Posterior vena cava (tissue), 2 donors: ENCODE results near the gene KCNJ10. TPM values are rescaled to one million over a fixed set of nuclear protein-coding genes. Genes with fewer than 3 reads are reported as not detected.

Source experiments
- DNase-seq: peaks from one replicate; pipeline ENCODE4 v3.0.0-alpha.2; 2020; ENCODE audit warnings: low spot score
- intact Hi-C, 2 donors: fragments of 100-400 bp; cut with DNase I; formaldehyde crosslinking; loops; one replicate each; pipeline versions ENCODE4 v1.14.1 to v1.14.2; 2022 to 2023
- total RNA-seq, 2 donors: library from RNA; stranded (reverse); fragmentation: NEBNext Ultra II Directional; extraction: Animal tissue kit (Norgen Biotek cat#: 25700); gene quantifications; one replicate each; pipeline ENCODE4 v1.2.1, GENCODE V29; 2021
- donor health status: DM: yes; HTN: yes; CAD: no.
- donor health status: DM: yes; HTN: yes; CAD: no.

Gene KCNJ10
- total RNA-seq, 2 donors from 2014 or later, result 0.19 TPM; not detected in 1

DNA sequence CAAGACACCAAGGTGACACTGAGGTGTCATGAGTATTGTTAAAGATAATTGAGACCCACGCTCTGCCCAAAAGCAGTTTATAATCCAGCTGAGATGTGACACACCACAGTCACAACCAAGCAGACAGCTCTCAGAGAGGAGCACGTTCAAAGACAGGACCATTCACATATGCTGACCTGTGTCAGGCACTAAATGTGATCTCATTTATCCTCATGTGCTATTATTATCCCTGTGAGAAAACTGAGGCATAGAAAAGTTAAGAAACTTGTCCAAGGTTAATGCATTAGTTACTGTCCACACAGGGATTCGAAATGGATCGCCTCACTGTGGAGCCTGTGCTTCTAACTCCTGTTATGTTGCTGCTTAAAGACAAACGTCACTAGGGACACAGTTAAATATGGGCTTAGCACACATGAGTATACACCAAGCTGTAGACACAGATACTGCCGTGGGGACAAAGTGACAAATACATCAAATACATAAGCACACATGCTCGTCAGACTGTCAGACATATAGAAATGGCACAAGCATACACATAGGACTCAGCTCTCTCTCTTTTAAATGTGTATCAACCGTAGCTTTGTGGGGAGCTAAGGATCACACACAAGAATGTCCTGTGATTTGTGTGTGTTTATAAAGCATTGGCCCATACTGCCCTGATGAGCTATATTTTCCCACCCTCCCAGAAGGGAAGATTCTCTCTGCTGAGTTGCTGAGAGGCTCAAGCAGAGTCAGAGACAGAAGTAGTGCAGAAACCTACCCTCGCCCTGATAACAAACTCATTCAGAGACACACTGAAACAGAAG lies 32.0 kb upstream of the KCNJ10 start:
- intact Hi-C loops, result loop anchor here (10.0 kb wide), 3 partner anchors 93 to 153 kb away; partner anchors contain the start of gene CASQ1 (in 2 of the 2)
- DNase-seq, result no peak

DNA sequence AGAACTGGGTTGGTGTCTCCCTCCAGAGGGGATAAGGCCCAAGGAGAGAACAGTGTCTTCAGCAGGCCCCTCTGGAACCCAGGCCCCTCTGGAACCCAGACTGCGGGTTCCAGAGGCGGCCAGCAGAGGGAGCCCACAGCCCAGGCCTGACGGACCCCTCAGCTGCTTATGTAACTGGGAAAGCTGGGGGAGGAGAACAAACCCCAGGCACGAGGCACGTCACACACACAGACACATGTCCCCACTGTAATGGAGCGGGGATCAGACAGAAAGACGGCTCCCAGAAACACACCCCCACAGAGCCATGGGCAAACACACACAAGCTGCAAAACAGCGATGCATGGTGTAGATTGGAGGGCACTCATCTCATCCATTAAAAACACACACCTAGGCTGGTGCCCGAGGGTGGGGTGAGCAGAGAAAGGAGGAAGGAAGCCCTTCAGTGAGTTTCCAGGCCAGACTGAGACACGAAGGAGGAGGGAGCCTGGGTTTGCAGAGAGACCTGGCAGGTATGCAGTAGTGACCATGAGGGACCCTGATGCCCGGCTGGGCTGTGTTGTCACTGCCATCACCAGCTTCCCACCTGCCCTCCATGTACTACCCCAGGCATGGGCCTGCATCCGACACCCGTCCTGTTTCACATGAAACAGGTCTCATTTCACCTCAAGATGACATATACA lies 31.2 kb upstream of the KCNJ10 start:
- DNase-seq, result peak; percentile 92
- intact Hi-C loops, result loop anchor here (10.0 kb wide), 3 partner anchors 94 to 154 kb away; partner anchors contain the start of gene CASQ1 (in 2 of the 2)

DNA sequence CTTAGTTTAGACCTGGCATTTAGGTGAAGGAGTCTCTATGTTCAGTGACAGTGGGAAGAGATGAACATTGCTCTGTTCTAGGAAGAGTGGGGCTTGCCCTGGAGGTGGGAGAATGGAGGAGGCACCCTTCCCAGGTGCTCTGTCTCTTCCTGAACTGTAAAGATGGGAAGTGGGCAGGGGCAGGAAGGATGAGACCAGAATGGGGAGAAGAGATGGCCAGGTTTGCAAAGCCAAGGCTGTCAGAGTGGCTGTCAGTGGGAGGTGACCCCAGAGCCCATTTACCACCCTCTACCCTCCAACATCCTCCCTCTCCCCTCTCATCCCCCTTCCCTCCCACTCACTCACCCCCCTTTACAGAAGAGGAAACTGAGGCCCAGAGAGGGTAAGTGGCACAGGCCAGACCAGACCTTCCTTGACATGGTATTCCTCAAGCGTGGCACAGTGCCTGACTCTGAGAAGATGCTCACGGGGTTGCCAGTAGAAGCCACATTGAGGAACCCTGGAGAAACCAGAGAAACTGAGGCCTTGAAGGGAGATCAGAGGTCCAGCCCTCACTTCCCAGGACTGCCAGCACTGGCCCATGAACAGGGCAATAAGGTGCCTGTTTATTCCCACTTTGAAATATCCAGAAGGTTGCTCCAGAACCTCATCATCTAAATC lies 29.9 kb upstream of the KCNJ10 start:
- DNase-seq, result no peak
- intact Hi-C loops, result loop anchor here (10.0 kb wide), 3 partner anchors 95 to 155 kb away; partner anchors contain the start of gene CASQ1 (in 2 of the 2)

DNA sequence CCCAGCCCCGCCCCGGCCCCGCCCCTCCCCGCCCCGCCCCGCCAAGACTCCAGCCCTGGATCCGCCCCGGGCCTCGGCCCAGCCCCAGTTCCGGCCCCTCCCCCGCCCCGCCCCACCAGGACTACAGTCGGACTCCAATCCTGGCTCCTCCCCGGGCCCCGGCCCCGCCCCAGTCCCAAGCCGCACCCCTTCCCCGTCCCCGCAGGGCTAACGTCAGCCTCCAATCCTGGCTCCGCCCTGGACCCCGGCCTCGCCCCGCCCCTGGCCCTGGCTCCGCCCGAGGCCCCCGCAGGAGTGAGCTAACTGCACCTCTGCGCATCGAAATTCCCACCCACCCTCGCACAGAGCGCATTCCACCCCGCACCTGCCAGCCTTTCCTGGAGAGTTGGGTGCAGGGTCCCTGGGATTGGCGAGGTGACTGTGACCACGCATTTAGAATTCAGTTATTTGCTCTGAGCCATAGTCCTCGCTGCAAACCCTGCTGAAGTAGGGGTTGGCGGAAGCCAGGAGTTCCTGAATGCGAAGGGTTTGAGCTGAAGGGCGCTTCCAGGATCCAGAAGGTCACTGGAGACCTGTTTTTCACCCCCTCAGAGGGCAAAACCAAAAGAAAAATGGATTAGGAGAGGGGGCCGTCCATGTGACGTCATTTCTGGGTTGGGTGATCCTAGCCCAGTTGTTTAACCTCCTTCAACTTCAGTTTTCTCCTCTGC lies 29.0 kb upstream of the KCNJ10 start:
- intact Hi-C loops, result no loop called here
- DNase-seq, result peak; percentile 99

DNA sequence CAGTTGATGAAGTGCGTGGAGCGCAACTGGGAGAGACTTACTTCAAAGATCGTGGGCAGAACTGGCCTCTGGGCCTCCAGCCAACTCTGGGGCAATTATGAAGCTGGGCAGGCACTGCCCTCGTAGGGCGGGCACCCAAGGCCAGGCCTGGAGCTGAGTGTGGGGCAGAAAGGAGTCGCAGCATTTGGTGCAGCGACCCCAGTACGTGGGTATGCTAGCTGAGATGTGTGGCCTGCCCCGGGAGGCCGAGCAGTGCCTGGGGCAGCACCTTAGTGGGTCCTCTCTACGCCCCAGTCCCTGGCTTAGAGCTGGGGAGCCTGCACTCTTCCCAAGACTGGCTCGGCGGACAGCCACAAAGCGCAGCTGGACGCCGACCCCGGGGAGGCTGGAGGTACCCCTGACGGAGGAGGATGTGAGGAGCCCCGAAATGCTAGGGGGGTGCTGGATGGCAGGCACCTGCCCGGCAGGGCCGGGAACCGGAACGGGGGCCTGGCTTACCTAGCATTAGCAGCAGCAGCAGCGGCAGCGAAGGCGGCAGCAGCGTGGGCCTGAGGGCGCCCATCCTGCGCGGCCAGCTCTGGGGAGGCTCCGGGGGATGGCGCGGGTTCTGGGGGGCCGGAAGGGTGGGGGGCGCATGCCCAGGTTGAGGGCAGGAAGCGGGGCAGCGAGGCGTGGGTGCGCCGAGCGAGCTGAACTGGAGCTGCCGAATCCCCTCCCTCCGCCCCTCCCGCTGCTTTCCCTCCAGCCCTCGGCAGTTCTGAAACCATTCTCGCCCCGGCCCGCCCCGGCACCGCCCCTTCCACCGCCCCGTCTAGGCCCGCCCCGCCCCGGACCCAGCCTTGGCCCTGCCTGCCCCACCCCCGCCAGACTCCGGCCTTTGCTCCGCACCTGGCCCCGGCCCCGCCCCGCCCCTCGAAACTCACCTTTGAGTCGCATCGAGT lies 28.2 kb upstream of the KCNJ10 start, which contains the start of gene IGSF8:
TSS of gene IGSF8 (minus strand) at position 709 of the 941 bp plus-strand sequence. CDS start at position 562, 147 bp downstream.
- DNase-seq, result peak; percentile 97
- intact Hi-C loops, result no loop called here

DNA sequence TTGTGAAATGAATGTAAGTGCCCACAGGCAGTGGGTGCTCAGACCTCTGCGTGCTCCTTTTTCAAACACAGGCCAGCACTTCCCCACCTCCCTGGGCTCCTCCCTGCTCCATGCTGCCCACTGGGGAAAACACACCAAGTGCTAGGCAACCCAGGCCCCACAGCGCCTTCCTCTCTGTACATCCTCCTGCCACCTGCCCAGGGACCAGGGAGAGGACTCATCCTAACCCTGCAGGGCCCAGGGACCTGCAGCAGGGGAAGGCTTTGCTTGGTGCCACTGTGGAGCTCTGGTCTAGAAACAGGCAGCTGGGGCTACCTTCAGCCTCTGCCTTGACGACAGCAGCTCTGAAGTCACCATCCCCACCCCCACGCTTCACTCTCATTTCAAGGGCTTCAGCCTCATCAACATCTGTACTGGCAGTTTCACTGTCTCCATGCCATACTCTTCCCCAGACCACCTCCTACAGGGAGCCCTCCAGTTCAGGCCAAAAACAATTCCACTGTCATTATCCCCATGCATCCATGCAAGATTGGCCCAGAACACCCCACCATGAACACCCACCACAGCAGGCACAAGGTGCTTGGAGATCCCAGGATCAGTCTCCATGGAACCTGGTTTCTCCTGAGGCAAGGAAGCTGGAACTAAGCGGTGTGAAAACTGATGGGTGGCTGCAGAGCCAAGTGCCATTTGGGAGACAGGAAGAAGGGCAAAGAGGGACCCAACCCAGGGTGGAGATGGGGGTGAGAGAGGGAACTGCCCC lies 27.4 kb upstream of the KCNJ10 start:
- no peak for DNase-seq
- intact Hi-C loops, result no loop called here

DNA sequence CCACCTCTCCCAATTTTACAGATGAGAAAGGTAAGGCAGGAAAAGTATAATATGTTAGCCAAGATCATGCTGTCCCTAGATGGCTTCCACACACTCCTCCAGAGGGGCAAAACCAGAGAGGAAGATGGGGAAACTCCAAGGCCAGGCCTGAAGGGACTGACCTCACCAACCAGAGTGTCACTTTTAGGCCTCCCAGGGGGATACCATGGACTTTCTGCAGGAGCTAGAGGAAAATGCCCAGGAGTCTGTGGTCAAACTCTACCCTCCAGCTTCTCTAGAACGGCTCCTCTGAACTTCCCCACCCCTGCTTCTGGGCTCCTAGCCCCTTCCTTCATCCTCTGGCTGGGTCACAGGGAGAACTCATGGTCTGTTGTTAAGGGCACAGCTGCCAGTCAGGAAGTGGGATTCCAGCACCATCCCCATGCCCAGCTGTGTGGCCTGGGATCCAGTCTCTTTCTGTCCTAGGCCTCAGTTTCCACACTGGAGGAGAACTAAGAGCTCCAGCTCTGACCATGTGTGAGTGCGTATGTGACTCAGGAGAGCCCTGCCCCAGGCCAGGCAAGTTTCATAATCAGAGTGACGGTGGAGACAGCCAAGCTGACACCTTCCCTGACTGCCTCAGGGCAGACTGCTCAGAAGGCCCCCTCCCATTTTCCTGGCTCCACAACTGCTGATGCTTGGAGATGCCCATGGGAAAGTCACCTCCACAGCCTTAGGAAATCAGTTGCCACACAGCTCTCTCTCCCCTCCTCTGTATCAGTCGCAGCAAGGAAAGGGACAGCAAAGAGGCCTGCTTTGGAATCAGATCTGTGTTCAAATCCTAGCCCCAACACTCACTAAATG lies 26.5 kb upstream of the KCNJ10 start:
- intact Hi-C loops, result no loop called here
- DNase-seq, result no peak

DNA sequence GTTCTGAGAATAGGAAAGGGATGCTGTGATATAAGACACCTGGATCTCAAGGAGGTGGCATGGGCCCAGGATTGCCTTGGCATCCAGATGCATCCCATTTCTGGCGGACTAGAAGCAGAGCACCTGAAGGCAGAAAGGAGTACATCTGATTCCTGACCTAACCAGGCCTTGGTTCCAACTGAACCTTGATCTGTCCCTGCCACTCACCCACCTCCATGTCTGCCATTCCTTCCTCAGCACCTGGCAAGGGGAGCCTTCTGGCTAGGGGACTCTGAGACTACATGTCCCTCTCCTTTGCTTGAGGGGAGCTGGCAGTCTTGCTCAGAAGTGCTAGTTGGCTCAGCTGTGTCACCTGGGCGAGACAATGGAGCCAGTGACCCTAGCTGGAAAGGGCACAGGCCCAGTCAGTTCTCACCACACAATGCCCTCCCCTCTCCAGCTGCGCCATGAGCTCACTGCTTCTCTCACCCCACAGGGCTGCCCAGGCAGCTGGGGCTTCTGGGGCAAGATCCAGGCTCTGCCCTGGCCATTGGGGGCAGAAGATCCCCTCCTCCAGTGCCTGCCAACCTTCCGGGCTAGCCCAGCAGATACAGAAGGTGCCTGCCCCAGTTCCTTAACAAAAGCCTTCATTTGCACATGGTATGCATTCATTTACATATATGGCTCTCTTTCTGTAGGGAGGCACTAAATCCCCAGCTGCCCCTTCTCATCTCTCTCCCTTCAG lies 25.6 kb upstream of the KCNJ10 start:
- intact Hi-C loops, result no loop called here
- DNase-seq, result no peak

DNA sequence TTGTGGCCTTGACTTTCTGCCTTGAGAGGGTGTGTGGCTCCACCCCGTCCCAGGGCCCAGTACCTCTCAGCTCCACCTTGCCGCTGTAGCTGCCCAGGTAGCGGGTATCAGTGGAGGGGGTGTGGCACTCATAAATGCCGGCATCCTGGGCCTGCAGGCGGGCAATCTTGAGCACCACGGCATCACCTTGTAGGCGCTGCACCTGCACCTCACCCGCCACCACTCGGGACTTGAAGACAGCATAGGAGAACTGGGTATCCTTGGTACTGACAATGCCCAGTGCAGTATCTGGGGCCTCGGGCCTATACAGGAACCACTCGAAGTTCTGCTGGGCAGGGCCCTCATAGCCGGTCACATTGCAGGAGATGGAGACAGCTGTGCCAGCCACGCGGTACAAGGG lies 24.8 kb upstream of the KCNJ10 start:
- intact Hi-C loops, result no loop called here
- DNase-seq, result no peak

DNA sequence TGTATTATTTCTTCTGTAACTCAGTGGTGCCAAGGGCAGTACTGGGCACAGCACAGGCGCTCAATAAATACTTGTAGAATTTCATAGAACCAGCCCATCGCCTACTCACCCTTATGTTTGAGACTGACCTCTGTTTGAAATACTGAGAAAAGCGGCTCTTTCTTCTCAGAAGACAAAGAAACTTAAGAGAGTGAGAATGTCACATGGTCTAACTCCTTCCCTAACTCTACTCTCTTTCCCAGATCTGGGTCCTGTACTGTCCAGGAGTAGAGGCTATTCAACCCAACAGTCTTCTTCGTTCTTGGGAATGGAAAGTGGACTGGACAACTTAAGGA lies 24.3 kb upstream of the KCNJ10 start:
- intact Hi-C loops, result no loop called here

DNA sequence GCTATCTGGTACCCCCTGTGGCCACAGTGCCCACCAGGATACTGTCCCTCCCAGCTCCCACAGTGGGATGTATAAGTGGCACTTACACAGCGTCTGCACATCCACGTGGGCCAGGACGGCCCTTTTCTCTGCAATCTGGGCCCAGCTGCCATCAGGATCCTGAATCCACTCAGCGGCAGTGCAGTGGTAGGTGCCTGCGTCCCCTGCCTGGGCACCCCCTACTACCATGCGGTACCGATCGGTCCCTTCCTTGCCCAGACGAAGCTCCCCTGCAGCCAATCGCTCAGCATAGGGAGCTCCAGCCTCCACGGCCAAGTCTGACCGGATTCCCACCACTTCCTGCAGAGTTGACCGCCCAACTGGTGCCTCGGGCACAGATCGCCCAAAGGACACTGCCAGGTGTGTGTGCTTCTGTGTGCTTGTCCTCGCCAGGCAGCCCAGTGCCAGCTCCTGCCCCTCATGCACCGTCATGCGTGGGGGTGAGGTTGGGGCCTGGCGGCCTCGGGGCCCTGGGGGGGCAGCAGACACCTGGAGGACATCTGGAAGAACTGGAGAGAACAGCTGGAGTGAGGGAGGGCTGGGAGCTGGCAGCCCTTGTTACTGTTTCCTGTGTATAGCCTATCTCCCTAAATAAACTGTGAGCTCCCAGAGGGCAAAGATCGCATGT lies 23.8 kb upstream of the KCNJ10 start:
- DNase-seq, result no peak

More for the DNA sequence above, 24.3 kb upstream of the KCNJ10 start:
- no peak for DNase-seq

DNA sequence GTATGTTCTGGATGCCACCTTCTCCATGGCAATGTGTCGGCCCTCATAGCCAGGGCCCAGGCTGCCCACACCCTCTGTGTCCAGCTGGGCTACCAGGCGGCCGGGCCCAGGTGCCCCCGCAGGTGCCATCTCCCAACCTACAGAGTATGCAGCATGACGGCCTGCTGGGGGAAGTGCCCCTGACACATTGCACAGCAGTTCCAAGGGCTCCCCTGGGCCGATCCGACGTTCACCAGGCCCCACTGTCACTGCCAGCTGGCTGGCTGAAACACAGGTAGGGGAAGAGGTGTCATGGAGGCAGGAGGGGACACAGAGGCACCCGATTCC lies 23.1 kb upstream of the KCNJ10 start:
- intact Hi-C loops, result no loop called here
- no peak for DNase-seq

More for the DNA sequence above, 23.8 kb upstream of the KCNJ10 start:
- intact Hi-C loops, result no loop called here

DNA sequence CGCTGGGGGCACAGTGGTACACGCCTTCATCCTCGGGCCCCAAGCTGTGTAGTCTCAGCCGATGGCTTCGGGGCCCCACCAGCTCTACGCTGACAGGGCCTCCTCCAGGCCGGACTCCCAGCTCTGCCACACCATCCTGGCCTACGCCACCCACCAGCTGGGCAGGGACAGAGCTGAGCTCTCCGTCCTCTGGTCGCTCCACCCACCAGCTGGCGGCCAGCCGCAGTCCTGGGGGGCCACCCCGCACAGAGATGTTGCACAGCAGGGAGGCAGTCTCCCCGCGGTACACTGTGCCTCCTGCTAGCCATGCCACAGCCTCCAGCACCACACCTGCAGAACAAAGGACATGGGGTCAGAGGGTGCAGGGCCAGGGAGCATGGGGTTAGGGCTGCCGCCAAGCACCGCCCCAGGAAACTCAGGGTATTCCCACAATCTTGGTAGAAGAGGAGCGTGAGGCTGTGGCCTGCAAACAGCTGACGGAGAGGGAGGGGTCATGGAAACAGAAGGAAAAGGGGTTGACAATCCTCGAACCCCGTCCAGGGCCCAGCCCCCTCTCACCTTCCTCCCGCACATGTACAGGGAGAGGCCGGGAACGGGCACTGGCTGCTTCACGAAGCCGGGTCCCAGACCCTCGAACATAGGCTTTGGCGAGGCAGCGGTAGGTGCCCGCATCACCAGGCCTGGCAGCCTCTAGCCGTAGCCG lies 22.6 kb upstream of the KCNJ10 start:
- no peak for DNase-seq
- intact Hi-C loops, result no loop called here

DNA sequence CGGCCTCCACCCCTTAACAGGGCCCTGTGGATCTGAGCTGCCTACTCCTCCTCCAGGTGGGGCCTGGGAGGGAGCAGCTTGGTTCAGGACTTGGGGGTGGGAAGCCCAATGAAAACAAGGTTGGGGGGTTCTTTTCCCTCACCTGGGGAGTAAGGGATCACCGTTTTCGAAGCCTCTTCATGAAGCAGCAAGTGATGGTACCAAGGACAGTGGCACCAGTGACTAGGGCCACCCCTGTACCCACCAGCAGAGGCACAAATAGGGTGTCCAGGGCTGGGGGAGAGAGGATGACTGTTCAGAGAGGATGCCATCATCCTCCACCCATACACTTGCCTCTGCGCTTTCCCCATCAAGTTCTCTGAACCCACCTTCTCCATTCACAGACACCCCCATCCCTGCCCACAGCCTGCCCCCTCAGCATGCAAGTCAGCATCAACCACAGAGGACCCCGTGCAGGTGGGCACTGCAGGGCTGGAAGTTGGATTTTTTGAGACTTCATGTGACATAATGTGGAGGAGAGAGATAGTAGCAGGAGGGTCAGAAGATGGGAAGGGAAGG lies 21.8 kb upstream of the KCNJ10 start:
- no peak for DNase-seq
- intact Hi-C loops, result no loop called here

DNA sequence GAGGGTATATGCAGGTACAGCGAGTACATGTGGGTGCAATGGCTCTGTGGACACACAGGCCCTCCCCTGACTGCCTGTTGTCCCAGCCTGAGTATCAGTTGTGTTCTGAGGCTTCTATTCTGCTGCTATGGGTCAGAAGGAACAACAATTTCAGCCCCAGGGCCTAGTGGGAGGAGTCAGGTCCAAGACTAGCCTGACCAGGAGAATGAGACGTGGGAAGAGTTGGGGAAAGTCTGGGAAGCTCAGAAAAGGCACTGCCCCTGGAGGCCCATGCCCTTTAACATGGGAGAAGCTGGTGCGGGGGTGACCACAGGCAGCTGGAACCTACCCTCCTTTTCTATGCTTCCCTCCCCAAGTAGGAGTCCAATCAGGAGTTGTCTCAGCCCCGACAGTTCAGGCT lies 20.8 kb upstream of the KCNJ10 start:
- intact Hi-C loops, result no loop called here
- DNase-seq, result no peak
